ENCODE measurements around the gene KDM4B. TPM values are rescaled to one million over a fixed set of nuclear protein-coding genes. Genes with fewer than 3 reads are reported as not detected.
A peak's percentile ranks its signal among the peaks of the same experiment; 100 is the strongest.

Gene KDM4B
- total RNA-seq, 2 donors from 2014 or later = 27.8 to 38.5 TPM

DNA sequence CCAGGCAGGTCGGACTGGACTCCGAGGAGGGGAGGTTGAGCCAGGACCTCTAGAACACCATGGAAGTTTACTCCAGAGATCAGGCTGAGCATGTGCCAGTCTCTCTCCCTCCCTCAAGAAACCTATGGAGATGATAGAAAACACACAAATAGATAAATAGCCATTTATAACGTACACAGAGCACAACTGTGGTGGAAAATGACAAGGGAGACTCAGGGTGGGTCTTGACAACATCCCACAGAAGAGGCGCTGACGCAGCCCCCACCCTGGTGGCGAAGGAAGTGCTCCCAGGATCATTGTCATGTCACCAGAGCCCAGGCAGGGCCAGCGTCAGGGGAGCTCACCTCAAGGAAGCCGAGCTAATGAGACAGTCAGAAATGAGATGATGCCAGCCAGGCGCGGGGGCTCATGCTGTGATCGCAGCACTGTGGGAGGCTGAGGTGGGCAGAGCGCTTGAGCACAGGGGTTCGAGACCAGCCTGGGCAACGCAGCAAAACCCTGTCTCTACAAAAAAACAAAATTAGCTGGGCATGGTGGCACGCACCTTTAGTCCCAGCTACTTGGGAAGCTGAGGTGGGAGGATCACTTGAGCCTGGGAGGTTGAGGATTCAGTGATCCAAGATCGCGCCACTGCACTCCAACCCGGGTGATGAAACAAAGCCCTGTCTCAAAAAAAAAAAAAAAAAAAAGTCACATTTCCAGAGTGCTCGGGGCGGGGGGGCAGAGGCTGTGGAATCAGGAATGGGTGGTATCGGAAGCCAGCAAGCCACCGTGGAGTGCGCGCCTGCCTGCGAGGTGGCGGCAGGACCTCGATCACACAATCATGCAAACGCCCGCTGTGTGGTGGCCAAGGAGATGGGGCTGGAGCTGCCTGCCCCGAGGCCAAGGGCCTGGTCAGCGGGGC lies 178.4 kb downstream of the KDM4B start:
- no peaks in the 10 kb centered on the region for H3K27me3 Mint-ChIP-seq (ENCODE audit: insufficient read depth)
- Histone ChIP-seq H3K4me1 (ENCODE audit: control insufficient read depth, insufficient read depth, low read length) (no peaks in the 10 kb centered on the region), H3K4me3 (ENCODE audit: low read length) (no peak overlapping the region), H3K36me3 (ENCODE audit: control insufficient read depth, insufficient read depth, low read length) (peaks cover 5% of the 10 kb centered on the region), H3K27me3 (ENCODE audit: control insufficient read depth, insufficient read depth, low read length, poor library complexity, severe bottlenecking) (no peaks in the 10 kb centered on the region), H3K9me3 (ENCODE audit: control insufficient read depth, low read length) (no peaks in the 10 kb centered on the region), H3K9ac (ENCODE audit: extremely low read depth, low read length, poor library complexity, severe bottlenecking) (no peak overlapping the region), H3K27ac (ENCODE audit: low read depth, low read length) (no peak overlapping the region)
- H3K4me3 Mint-ChIP-seq = no peak overlapping the region
- 94 to 95% methylated on average over 18 to 31 of the region's 31 CpGs for WGBS, 2 experiments (ENCODE audit: insufficient coverage in 1 of 2, insufficient read length in 1 of 2)
- peak overlapping the region; percentile 74 for H3K27ac Mint-ChIP-seq
- no peaks in the 10 kb centered on the region for H3K9me3 Mint-ChIP-seq
- no peaks in the 10 kb centered on the region for H3K4me1 Mint-ChIP-seq
- no peak for DNase-seq
- no peak for TF ChIP-seq CTCF (conservative IDR thresholded peaks at IDR 0.05)
- peaks cover 26% of the 10 kb centered on the region for H3K36me3 Mint-ChIP-seq (ENCODE audit: low read depth)

DNA sequence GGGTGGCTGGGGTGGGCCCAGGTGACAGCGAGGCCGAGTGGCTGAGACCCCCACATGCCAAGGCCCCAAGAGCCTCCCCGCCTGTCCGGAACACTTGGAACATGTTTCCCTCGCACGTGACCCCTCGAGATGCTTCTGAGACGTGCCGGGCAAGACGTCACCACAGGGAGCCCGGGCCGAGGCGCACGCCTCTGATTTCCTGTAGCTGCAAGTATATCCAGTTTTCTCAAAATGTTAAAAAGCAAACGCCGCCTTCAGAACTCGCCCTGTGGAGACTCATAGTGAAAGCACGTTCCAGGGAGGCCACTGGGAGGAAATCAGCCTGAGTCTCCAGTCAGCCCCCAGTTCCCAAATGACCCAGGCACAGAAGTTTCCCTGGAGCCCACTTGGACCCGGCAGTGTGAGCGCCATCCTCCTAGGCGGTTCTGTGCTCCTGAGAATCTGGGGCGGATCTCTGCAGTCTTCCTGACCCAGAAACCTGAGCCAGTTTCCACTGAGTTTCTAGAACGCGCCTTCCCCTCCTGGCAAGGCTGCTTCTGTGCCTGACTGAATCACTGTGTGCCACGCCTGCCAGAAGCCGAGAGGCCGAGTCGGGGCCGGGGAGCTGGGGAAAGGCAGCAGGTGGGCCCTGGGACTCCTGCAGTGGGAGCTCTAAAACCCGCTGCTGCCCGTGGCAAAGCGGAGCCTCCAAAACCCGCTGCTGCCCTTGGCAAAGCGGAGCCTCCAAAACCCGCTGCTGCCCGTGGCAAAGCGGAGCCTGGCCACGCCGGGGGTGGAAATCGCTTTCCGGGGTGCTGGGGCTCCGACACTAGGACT lies 179.3 kb downstream of the KDM4B start:
- H3K4me3 Mint-ChIP-seq = no peak overlapping the region
- no peaks in the 10 kb centered on the region for H3K9me3 Mint-ChIP-seq
- 93% methylated on average over 30 to 42 of the region's 42 CpGs for WGBS, 2 experiments (ENCODE audit: insufficient coverage in 1 of 2, insufficient read length in 1 of 2)
- TF ChIP-seq CTCF (conservative IDR thresholded peaks at IDR 0.05) = no peak
- no peak overlapping the region for H3K4me3 ChIP-seq (ENCODE audit: low read length)
- no peaks in the 10 kb centered on the region for H3K4me1 ChIP-seq (ENCODE audit: control insufficient read depth, insufficient read depth, low read length)
- peaks cover 5% of the 10 kb centered on the region for H3K36me3 ChIP-seq (ENCODE audit: control insufficient read depth, insufficient read depth, low read length)
- H3K27me3 ChIP-seq (ENCODE audit: control insufficient read depth, insufficient read depth, low read length, poor library complexity, severe bottlenecking) = no peaks in the 10 kb centered on the region
- H3K27ac Mint-ChIP-seq = peak overlapping the region; percentile 35
- H3K9me3 ChIP-seq (ENCODE audit: control insufficient read depth, low read length) = no peaks in the 10 kb centered on the region
- no peaks in the 10 kb centered on the region for H3K27me3 Mint-ChIP-seq (ENCODE audit: insufficient read depth)
- H3K4me1 Mint-ChIP-seq = no peaks in the 10 kb centered on the region
- no peak for DNase-seq
- H3K9ac ChIP-seq (ENCODE audit: extremely low read depth, low read length, poor library complexity, severe bottlenecking) = no peak overlapping the region
- peaks cover 25% of the 10 kb centered on the region for H3K36me3 Mint-ChIP-seq (ENCODE audit: low read depth)
- H3K27ac ChIP-seq (ENCODE audit: low read depth, low read length) = peak overlapping the region; percentile 32

DNA sequence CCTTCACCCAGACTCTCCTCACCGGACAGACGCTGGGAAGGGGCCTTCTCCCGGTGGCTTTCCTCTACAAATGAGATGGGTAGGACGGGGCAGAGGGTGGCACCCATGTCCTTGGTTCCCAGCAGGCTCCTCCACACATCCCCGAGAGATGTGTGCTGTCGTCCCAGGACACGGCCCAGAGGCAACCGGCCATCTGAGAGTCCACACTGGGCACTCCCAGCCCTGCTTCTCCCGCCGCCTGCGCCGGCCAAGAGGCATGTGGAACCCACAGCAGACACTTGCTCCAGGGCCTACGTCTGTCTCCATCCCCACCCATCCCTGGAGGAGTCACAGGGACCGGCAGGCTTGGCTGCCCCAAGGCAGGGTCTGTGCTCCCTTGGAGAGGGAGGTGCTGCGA lies 179.9 kb downstream of the KDM4B start:
- Mint-ChIP-seq H3K27ac (no peak overlapping the region), H3K27me3 (ENCODE audit: insufficient read depth) (no peaks in the 10 kb centered on the region), H3K36me3 (ENCODE audit: low read depth) (peaks cover 23% of the 10 kb centered on the region), H3K4me3 (no peak overlapping the region), H3K4me1 (peaks cover 1% of the 10 kb centered on the region), H3K9me3 (no peaks in the 10 kb centered on the region)
- H3K27ac ChIP-seq (ENCODE audit: low read depth, low read length) = no peak overlapping the region
- no peaks in the 10 kb centered on the region for H3K4me1 ChIP-seq (ENCODE audit: control insufficient read depth, insufficient read depth, low read length)
- 94% methylated on average over 11 to 15 of the region's 15 CpGs for WGBS, 2 experiments (ENCODE audit: insufficient coverage in 1 of 2, insufficient read length in 1 of 2)
- H3K9me3 ChIP-seq (ENCODE audit: control insufficient read depth, low read length) = no peaks in the 10 kb centered on the region
- peaks cover 5% of the 10 kb centered on the region for H3K36me3 ChIP-seq (ENCODE audit: control insufficient read depth, insufficient read depth, low read length)
- no peak for DNase-seq
- no peak overlapping the region for H3K9ac ChIP-seq (ENCODE audit: extremely low read depth, low read length, poor library complexity, severe bottlenecking)
- no peaks in the 10 kb centered on the region for H3K27me3 ChIP-seq (ENCODE audit: control insufficient read depth, insufficient read depth, low read length, poor library complexity, severe bottlenecking)
- H3K4me3 ChIP-seq (ENCODE audit: low read length) = no peak overlapping the region
- TF ChIP-seq CTCF (conservative IDR thresholded peaks at IDR 0.05) = no peak
